ENCODE results near the gene SLC28A1.

Gene SLC28A1

DNA sequence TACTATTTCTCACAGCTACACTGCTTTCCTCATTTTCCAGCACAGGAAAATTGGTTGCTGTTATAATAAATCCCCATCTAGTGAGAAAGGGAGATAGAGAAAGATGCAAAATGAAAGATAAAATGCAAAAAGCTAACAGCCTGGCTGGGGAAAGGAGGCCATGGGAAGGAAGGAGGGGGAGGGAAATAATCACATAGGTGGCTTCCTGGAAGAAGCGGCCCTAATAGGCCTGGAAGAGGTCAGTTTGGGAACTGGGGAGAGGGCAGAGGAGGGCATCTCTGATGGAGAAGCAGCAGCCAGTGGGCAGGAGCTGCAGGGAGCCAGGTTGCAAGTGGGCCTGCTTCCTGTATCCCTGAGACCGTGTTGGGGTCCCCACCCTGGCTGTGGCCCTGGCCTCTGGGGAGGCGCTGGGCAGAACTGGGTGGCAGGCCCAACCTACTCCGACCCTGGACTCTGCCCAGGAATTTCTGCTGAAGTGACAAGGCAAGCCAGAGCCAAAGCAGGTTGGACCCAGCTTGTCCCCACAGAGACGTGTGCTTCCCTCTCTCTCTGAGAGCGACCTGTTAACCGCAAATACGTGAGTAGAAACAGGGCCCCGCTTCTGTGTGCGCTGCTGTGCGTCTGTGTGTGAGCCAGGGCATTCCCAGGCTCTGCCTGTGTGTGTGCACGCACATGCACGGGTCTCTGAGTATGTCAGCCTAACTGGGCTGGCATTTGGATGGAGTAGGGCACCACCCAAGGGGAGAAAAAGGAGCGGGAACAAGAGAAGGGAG lies 1.9 kb downstream of the SLC28A1 start:
- Histone ChIP-seq H3K4me1 (ENCODE audit: control insufficient read depth, insufficient read depth, low read length) (0 out of 2 replicates have a peak, but pooled peaks cover 2% of the 10 kb centered on the region), H3K27me3 (ENCODE audit: control insufficient read depth, insufficient read depth, low read length) (no peaks in the 10 kb centered on the region), H3K9ac (ENCODE audit: low read length) (no peak overlapping the region), H3K4me3 (ENCODE audit: low read depth, low read length) (no peak overlapping the region), H3K27ac (ENCODE audit: low read depth, low read length) (no peak overlapping the region), H3K9me3 (ENCODE audit: control insufficient read depth, insufficient read depth, low read depth, low read length) (no peaks in the 10 kb centered on the region), H3K36me3 (ENCODE audit: control insufficient read depth, insufficient read depth, low read length) (no peaks in the 10 kb centered on the region)

DNA sequence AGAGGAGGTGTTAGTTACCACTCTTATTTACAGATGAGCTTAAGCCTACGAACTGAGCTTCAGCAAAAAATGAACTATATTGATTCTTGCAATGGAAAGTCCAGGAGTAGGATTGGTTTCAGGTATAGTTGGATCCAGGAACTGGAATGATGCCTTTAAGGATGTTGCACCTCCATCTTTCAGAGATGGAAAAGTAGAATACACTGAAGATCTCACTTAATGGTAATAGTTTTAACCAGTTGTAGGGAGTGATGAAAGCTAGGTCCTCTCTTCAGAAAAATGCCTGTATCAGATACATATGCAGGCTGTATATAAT lies 2.5 kb downstream of the SLC28A1 start:
- no peaks in the 10 kb centered on the region for H3K27me3 ChIP-seq (ENCODE audit: control insufficient read depth, insufficient read depth, low read length)
- 0 out of 2 replicates have a peak, but pooled peaks cover 2% of the 10 kb centered on the region for H3K4me1 ChIP-seq (ENCODE audit: control insufficient read depth, insufficient read depth, low read length)
- H3K9me3 ChIP-seq (ENCODE audit: control insufficient read depth, insufficient read depth, low read depth, low read length): no peaks in the 10 kb centered on the region
- H3K27ac ChIP-seq (ENCODE audit: low read depth, low read length): no peak overlapping the region
- no peak overlapping the region for H3K4me3 ChIP-seq (ENCODE audit: low read depth, low read length)
- no peaks in the 10 kb centered on the region for H3K36me3 ChIP-seq (ENCODE audit: control insufficient read depth, insufficient read depth, low read length)
- no peak overlapping the region for H3K9ac ChIP-seq (ENCODE audit: low read length)

DNA sequence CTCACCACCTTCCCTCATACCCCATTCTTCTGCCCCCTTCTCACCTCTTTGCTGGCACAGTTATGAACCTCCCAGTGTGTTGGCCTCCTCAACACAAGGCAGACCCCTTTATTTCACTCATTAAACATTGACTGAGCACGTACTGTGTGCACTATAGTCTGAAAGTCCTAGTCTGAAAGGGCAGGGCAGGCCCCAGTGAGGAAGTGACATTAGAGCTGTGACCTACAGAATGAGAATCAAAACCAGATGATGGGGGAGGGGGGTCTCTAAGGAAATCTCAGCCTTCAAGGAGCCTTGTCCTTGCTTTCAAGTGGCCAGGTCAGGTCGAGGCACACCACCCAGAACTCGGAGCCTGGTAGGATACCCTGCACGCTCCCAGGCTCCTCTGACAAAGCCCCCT lies 3.5 kb downstream of the SLC28A1 start:
- Histone ChIP-seq H3K9ac (ENCODE audit: low read length) (no peak overlapping the region), H3K4me3 (ENCODE audit: low read depth, low read length) (no peak overlapping the region), H3K9me3 (ENCODE audit: control insufficient read depth, insufficient read depth, low read depth, low read length) (no peaks in the 10 kb centered on the region), H3K36me3 (ENCODE audit: control insufficient read depth, insufficient read depth, low read length) (no peaks in the 10 kb centered on the region), H3K27me3 (ENCODE audit: control insufficient read depth, insufficient read depth, low read length) (no peaks in the 10 kb centered on the region), H3K27ac (ENCODE audit: low read depth, low read length) (no peak overlapping the region), H3K4me1 (ENCODE audit: control insufficient read depth, insufficient read depth, low read length) (0 out of 2 replicates have a peak, but pooled peaks cover 2% of the 10 kb centered on the region)

DNA sequence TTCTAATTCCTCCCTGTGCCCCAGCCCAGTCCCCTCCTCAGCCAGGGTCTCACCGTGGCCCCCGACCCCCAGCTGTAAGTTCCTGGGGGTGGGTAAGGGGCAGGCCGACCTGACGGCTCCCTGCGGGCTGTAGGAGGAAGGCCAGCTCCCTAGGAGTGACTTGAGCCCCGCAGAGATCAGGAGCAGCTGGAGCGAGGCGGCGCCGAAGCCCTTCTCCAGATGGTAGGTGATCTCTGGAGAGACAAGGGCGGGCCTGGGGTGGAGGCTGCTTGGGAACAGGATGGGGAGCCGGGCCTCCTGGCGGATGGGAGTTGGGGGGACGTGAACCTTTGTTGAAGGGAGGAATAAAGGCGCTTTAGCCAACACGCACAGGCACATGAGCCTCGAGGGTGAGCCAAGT lies 4.2 kb downstream of the SLC28A1 start:
- Histone ChIP-seq H3K27me3 (ENCODE audit: control insufficient read depth, insufficient read depth, low read length) (no peaks in the 10 kb centered on the region), H3K9ac (ENCODE audit: low read length) (no peak overlapping the region), H3K36me3 (ENCODE audit: control insufficient read depth, insufficient read depth, low read length) (no peaks in the 10 kb centered on the region), H3K4me3 (ENCODE audit: low read depth, low read length) (no peak overlapping the region), H3K4me1 (ENCODE audit: control insufficient read depth, insufficient read depth, low read length) (0 out of 2 replicates have a peak, but pooled peaks cover 2% of the 10 kb centered on the region), H3K27ac (ENCODE audit: low read depth, low read length) (no peak overlapping the region), H3K9me3 (ENCODE audit: control insufficient read depth, insufficient read depth, low read depth, low read length) (no peaks in the 10 kb centered on the region)

DNA sequence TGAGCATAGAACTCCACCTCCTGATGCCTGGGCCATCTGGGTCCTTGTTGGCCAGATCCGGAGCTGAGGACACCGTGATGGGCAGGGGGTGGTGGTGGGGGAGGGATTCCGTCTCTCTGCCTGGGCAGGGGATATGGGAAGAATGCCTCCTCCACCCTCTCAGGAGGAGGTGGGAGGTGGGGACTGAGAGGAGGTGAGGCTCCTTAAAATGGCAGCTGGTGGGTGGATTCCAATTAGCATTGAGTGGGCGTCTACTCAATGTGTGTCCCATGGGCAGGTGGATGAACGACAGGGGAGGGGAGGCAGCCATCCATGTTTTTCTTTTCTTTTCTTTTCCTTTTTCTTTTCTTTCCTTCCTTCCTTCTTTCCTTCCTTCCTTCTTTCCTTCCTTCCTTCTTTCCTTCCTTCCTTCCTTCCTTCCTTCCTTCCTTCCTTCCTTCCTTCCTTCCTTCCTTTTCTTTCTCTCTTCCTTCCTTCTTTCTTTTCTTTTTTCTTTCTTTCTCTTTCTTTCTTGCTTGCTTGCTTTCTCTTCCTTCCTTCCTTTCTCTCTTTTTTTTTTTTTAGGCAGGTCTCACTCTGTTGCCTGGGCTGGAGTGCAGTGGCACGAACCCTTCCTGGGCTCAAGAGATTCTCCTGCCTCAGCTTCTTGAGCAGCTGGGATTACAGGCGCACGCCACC lies 5.0 kb downstream of the SLC28A1 start:
- Histone ChIP-seq H3K4me1 (ENCODE audit: control insufficient read depth, insufficient read depth, low read length) (0 out of 2 replicates have a peak, but pooled peaks cover 2% of the 10 kb centered on the region), H3K4me3 (ENCODE audit: low read depth, low read length) (no peak overlapping the region), H3K27ac (ENCODE audit: low read depth, low read length) (no peak overlapping the region), H3K9me3 (ENCODE audit: control insufficient read depth, insufficient read depth, low read depth, low read length) (no peaks in the 10 kb centered on the region), H3K36me3 (ENCODE audit: control insufficient read depth, insufficient read depth, low read length) (no peaks in the 10 kb centered on the region), H3K27me3 (ENCODE audit: control insufficient read depth, insufficient read depth, low read length) (no peaks in the 10 kb centered on the region), H3K9ac (ENCODE audit: low read length) (no peak overlapping the region)

DNA sequence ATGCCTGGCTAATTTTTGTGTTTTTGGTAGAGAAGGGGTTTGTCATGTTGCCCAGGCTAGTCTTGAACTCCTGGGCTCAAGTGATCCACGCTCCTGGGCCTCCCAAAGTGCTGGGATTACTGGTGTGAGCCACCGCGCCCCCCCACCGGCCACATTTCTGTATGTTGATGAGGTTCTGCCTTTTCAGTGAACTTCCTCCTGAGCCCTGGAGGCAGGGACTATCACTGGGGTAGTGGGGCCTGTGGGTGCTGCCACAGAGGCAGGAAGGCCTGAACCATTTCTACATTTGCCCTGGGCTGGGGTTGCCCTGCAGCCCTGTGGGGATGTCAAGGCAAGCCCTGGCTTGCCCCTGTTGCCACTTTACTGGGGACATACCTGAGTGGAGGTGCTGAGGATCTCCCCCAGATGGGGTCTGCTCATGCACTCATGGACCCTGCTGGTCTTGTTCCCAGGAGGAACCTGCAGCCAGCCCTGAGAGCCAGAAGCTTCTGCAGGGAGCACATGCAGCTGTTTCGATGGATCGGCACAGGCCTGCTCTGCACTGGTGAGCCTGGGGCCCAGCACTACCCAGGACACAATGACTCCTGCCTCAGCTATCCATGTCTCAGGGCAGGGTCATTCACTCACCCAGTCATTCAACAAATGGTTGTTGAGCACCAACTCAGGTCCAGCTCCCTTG lies 5.7 kb downstream of the SLC28A1 start:
- Histone ChIP-seq H3K27me3 (ENCODE audit: control insufficient read depth, insufficient read depth, low read length) (no peaks in the 10 kb centered on the region), H3K4me1 (ENCODE audit: control insufficient read depth, insufficient read depth, low read length) (peaks cover 8% of the 10 kb centered on the region), H3K36me3 (ENCODE audit: control insufficient read depth, insufficient read depth, low read length) (no peaks in the 10 kb centered on the region), H3K4me3 (ENCODE audit: low read depth, low read length) (no peak overlapping the region), H3K27ac (ENCODE audit: low read depth, low read length) (no peak overlapping the region), H3K9ac (ENCODE audit: low read length) (no peak overlapping the region), H3K9me3 (ENCODE audit: control insufficient read depth, insufficient read depth, low read depth, low read length) (no peaks in the 10 kb centered on the region)

DNA sequence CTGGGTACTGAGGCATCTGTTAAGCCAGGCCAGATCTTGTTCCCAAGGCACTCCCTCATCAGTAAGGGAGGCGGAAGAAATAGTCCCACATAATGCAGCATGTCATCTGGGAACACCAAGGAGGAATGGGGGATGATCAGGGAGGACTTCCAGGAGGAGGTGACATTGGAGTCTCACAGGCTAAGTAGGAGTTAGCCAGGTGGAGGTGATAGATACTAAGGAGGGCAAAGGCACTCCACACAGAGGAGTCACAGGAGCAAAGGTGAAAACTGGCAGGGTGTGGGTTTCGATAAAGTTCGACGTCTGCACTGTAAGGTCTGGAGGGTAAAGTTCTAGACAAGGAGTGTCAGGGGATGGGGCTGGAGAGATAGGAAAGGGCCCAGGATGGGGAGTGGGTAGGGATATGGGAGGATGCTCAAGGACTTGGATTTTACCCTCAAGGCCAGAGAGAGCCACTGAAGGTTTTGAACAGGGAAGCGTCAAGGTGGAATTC lies 6.3 kb downstream of the SLC28A1 start:
- Histone ChIP-seq H3K4me1 (ENCODE audit: control insufficient read depth, insufficient read depth, low read length) (peaks cover 11% of the 10 kb centered on the region), H3K36me3 (ENCODE audit: control insufficient read depth, insufficient read depth, low read length) (no peaks in the 10 kb centered on the region)

DNA sequence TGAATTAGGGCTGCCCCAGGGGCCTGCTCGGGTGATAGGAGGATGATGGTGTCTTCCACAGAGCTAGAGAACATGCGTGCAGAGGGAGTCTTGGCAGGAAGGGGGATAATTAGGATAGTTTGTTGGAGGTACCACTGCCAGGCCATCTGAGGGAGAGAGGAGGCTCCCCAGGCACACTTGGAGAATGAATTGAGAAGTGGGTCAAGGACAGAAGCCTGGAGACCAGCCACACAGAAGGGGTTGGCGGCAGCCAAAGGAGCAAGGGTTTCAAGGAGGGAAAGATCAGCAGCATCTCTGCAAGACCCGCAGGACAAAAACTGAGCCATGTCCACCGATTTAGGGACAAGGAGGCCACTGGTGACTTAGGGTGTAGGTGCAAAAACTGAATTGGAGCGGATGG lies 6.9 kb downstream of the SLC28A1 start:
- H3K4me3 ChIP-seq (ENCODE audit: low read depth, low read length): no peak overlapping the region
- H3K4me1 ChIP-seq (ENCODE audit: control insufficient read depth, insufficient read depth, low read length): peaks cover 11% of the 10 kb centered on the region
- no peaks in the 10 kb centered on the region for H3K9me3 ChIP-seq (ENCODE audit: control insufficient read depth, insufficient read depth, low read depth, low read length)
- no peak overlapping the region for H3K9ac ChIP-seq (ENCODE audit: low read length)
- H3K27ac ChIP-seq (ENCODE audit: low read depth, low read length): no peak overlapping the region
- no peaks in the 10 kb centered on the region for H3K36me3 ChIP-seq (ENCODE audit: control insufficient read depth, insufficient read depth, low read length)
- H3K27me3 ChIP-seq (ENCODE audit: control insufficient read depth, insufficient read depth, low read length): no peaks in the 10 kb centered on the region

More for the DNA sequence above, 6.3 kb downstream of the SLC28A1 start:
- H3K9ac ChIP-seq (ENCODE audit: low read length): no peak overlapping the region
- no peak overlapping the region for H3K27ac ChIP-seq (ENCODE audit: low read depth, low read length)
- no peak overlapping the region for H3K4me3 ChIP-seq (ENCODE audit: low read depth, low read length)
- no peaks in the 10 kb centered on the region for H3K27me3 ChIP-seq (ENCODE audit: control insufficient read depth, insufficient read depth, low read length)
- no peaks in the 10 kb centered on the region for H3K9me3 ChIP-seq (ENCODE audit: control insufficient read depth, insufficient read depth, low read depth, low read length)

DNA sequence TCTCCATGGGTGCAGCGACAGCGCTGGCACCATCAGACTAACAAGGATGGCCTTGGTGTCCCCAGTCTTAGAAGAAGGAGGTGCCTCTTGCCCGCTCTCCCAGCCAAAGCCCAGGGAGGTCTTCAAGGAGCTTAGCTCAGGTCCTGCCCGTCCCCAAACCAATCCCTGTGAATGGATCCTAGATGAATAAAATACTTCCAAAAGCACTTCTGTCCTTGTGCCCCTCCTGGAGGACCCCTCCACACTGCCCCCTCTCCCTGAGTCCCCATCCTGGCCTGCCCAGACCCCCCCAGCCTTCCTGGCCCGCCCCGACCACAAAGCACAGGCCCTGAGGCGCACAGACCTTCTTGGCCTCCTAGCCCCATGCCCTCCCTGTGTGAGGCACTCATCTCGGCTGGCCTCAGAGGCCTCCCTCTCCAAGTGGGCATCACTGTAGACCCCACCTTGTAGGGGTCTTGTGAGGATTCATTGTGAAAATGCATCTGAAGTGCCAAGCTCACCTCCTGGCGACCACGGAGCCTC lies 8.4 kb downstream of the SLC28A1 start:
- Histone ChIP-seq H3K27me3 (ENCODE audit: control insufficient read depth, insufficient read depth, low read length) (no peaks in the 10 kb centered on the region), H3K4me3 (ENCODE audit: low read depth, low read length) (no peak overlapping the region), H3K9ac (ENCODE audit: low read length) (no peak overlapping the region), H3K27ac (ENCODE audit: low read depth, low read length) (no peak overlapping the region), H3K36me3 (ENCODE audit: control insufficient read depth, insufficient read depth, low read length) (no peaks in the 10 kb centered on the region), H3K4me1 (ENCODE audit: control insufficient read depth, insufficient read depth, low read length) (peaks cover 11% of the 10 kb centered on the region), H3K9me3 (ENCODE audit: control insufficient read depth, insufficient read depth, low read depth, low read length) (no peaks in the 10 kb centered on the region)

DNA sequence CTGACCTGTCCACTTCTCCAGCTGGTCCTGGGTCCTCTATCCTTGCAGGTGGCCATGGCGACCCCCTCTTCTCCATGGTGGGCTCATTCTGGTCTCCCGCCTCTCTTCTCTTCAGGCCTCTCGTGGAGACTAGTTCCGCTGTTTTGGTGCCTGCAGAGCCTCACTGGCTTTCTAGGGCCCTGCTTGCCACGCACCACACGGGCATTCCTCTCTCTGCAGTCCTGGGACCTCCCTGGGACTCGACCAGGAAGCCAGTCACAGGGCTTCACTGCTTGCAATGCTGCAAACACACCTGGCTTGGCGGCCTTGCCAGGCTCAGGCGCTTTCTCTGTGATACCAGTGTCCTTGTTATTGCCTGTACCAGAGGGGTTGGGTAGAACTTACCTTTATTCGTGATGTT lies 9.1 kb downstream of the SLC28A1 start:
- Histone ChIP-seq H3K4me1 (ENCODE audit: control insufficient read depth, insufficient read depth, low read length) (peaks cover 11% of the 10 kb centered on the region), H3K27me3 (ENCODE audit: control insufficient read depth, insufficient read depth, low read length) (no peaks in the 10 kb centered on the region), H3K9me3 (ENCODE audit: control insufficient read depth, insufficient read depth, low read depth, low read length) (no peaks in the 10 kb centered on the region), H3K27ac (ENCODE audit: low read depth, low read length) (no peak overlapping the region), H3K4me3 (ENCODE audit: low read depth, low read length) (no peak overlapping the region), H3K9ac (ENCODE audit: low read length) (no peak overlapping the region), H3K36me3 (ENCODE audit: control insufficient read depth, insufficient read depth, low read length) (no peaks in the 10 kb centered on the region)
